SU-DHL-6 (cell line): ENCODE results near the gene SUGCT.

ENCODE experiments used
- CTCF ChIP-seq: fragments of 200-600 bp; sonication (generic); IDR thresholded peaks from one replicate; pipeline ENCODE4 v1.5.1; 2017; ENCODE audit warnings: antibody characterized with exemption, mild to moderate bottlenecking, low read length, moderate library complexity; ENCODE audit not compliant: insufficient read depth, poor library complexity, severe bottlenecking
- EZH2phosphoT487 ChIP-seq: fragments of 200-600 bp; sonication (generic), shearing (Covaris generic); conservative IDR thresholded peaks from 2 replicates; pipeline ENCODE4 v1.6.1; 2018; ENCODE audit warnings: mild to moderate bottlenecking, antibody characterized with exemption, low read length, moderate library complexity, mixed read lengths

- TF ChIP-seq EZH2phosphoT487: no peak
- TF ChIP-seq CTCF: no peak
Observed at GRCh38 chr7:40758590-40758989, 623.8 kb downstream of the SUGCT start.
